GM20431 (cell line): ENCODE results near the gene KSR1.
"Not testable (repeated sequence)": the region's sequence is repeated elsewhere in the genome, so short reads cannot be mapped to it uniquely, and the experiment has no call there.

Experiments used
- in situ Hi-C: fragments of 300-500 bp; cut with MseI, MboI; formaldehyde crosslinking; loops from one replicate; pipeline ENCODE4 v1.15.0; 2020; ENCODE audit warnings: low sequenced_read_pairs; ENCODE audit not compliant: unreplicated experiment

Gene KSR1

DNA sequence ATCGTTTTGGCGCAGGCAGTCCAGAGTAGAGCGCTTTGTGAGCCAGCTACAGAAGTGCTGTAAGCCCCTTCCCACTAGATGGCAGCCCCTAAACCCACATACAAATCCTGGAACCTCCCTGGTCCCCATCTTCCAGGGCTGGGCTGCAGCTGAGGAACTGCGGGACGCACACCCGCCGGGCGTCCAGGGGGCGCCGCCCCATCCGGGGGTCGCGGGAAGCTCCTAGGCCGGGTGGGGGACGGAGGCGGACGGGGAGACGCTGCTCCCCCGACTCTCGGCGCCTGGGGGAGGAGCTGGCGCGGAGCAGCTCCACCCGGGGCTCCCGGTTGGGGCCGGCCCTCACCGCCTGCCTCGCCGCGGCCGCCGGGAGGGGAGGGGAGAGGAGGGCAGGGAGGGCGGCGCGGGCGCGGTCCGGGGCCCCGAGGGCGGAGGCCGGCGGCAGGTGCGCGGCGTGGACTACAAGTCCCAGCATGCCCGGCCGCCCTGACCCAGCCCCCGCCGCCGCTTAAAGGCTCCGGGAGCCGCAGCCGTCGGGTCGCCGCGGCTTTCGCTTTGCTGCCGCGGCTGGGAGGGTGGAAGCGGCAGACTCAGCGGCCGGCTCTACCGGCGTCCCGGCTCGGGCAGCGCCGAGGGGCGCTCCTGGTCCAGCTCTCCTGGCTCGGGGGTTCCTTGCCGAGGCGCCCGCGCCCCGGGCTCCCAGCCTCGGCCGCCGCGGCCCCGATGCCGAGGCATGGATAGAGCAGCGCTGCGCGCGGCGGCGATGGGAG, at the start of gene KSR1:
Gene KSR1, plus strand, starts transcription at position 535 of the 767 bp plus-strand sequence. Its CDS starts 196 bp downstream, at position 731.
- in situ Hi-C loops = no loop called here

GRCh38 chr17:27407916-27408864, 48.1 kb upstream of the KSR1 start:
- in situ Hi-C loops = no loop called here

DNA sequence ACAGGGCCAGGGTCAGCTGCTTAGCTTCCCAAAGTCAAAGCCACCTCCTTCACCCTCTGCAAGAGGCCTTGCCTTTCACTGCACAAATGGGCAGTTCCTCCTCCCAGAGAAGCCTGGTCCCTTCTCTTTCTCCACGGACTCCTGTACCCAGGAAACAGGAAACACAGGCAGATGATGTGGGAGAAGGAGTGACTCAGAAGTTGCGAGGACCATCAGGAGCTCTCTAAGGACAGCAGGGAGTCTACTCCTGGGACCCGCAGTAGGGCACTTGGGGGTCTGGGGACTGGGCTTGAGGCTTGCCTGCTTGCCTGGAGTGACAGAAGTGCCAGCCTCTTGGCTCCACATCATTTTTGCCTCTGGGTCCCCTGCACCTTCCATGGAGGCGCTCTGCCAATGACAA, 47.4 kb upstream of the KSR1 start:
- in situ Hi-C loops = no loop called here

DNA sequence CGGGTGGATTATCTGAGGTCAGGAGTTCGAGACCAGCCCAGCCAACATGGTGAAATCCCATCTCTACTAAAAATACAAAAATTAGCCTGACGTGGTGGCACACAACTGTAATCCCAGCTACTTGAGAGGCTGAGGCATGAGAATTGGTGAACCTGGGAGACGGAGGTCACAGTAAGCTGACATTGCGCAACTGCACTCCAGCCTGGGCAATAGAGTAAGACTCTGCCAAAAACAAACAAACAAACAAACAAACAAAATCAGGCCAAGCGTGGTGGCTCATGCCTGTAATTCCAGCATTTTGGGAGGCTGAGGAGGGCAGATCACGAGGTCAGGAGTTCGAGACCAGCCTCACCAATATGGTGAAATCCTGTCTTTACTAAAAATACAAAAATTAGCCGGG, 44.1 kb upstream of the KSR1 start:
- in situ Hi-C loops = not testable (repeated sequence)

DNA sequence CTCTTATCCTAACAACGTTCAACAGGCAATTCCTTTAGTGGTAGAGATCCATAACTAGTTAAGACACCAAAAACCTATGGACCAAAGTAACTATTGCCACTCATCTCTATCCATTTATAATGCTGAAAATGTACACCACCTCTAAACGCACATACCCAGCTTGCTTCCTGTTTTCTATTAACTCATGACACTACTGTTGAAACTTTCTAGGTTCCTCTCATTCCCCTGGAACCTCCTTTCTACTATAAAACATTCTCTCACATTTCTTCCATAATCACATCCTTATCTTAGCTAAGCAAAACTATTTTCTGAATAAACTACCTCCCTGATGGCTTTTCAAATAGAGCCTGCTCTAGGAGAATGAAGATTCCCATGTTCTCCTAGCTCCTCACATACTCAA, 42.9 kb upstream of the KSR1 start:
- in situ Hi-C loops = no loop called here

- in situ Hi-C loops = no loop called here
Observed at GRCh38 chr17:27413792-27414191, 42.5 kb upstream of the KSR1 start.

DNA sequence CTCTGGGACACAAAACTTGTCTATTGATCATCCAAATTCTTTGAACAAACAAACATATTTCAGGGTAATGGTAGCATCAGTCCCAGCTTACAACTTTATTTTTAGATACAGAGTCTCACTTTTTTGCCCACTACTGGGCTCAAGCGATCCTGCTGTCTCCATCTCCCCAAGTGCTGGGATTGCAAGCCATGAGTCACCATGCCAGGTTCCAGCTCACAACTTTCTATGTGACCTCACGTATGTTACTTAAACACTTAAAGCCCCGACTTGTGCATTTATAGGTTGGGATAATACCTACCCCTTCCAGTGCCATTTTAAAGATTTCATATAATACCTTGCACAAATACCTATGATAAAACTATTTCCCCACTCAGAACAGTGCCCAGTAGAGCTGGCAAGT, 42.0 kb upstream of the KSR1 start:
- in situ Hi-C loops = no loop called here

GRCh38 chr17:27414694-27415093, 41.6 kb upstream of the KSR1 start:
- in situ Hi-C loops = no loop called here

GRCh38 chr17:27415120-27415795, 41.0 kb upstream of the KSR1 start:
- in situ Hi-C loops = no loop called here

DNA sequence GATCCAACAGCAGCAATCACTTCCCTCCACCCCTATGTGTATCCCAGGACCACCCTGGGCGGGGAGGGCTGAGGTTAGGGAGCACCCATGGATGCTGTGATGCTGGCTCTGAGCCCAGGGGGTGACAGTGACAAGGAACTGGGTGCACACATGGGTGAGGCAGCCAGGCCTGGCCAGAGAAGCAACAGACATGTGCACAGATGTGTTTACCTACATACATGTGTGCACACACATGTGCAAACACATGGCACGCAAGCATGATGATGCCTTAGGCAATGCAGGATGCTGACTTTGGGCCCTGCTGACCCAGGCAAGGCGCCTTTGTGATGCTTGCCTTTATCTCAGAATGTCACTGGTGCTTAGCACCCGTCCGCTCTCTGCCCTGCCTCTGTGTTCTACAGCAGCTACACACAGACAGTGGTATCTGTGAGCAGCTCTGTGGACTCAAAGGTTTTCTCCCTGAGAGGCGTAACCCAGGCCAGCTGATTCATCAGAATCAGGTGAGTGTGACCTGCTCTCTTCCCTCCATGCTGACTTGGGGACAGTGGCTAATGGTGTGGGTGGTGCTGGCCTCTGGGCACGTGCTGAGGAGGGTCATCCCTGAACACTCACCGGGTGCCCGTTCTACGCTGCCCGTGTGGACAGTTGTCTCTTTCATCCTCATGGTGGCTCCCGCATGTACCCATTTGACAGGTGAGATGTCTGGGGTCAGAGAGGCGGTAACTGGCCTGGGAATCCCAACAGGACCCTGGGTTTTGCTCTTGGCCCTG, 38.5 kb upstream of the KSR1 start:
- in situ Hi-C loops = no loop called here

DNA sequence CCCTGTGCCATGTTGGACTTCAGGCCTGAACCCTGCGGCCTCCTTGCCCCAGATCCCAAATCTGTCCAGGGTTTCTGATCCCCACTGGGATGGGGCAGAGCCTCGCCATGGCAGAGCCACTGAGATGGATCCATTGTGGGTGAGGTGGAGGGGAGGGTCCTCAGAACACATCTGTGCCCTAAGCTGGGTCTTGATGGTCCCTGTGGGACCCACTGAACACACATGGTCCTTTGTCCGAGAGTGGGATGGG, 38.0 kb upstream of the KSR1 start:
- in situ Hi-C loops = no loop called here

- in situ Hi-C loops = no loop called here
Observed at GRCh38 chr17:27419156-27419555, 37.1 kb upstream of the KSR1 start.

DNA sequence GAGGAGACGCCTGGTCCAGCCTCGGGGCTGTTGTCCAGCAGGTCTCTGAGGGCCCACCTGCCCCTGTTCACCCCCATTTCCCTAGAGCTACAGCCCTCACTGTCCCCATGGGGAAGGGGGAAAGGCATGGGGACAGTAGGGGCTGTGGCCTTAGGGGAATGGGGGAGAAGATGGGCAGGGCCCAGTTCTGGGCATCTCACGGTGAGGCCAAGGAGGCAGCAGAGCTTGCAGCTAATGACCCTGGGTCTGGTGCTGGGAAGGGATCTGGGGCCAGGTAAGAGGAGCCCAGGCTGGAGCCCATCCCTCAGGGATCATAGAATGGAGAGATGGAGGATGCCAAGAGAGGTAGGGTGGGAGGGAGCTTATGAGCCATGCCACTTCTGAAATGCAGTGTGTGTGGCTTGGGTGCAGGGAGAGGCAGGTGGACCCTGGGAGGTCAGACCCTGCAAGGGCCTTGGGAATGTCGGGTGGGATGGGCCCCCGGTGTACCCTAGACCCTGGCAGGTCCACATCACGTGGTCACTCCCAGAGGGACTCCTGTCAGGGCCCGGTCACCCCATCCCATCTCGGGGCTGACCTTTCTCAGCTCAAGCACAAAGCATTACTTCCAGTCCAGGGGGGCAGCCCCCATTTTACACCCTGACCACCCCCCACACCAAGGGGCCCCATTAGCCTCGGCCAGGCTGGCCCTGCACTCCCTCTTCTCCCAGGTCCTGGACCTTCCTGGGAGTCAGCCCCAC, 35.9 kb upstream of the KSR1 start:
- in situ Hi-C loops = no loop called here

DNA sequence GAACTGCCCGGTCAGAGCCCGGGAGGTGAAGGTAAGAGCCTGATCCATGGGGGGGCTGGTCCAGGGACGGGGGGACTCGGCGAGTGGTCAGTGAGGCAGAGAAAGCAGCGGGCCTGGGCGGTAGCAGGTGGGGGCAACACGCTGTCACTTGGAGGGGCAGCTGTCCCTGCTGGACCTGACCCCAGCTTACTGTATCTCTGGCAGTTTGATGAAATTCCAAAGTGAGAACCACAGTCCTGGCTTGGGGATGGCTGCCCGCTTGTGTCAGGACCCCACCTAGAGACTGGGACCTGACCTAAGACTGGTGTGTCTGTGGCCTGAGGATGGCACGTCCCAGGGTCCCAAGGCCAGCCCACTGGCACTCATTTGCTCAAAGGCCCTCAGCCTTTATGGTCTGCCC, 35.1 kb upstream of the KSR1 start:
- in situ Hi-C loops = no loop called here

- in situ Hi-C loops = not testable (repeated sequence)
Observed at GRCh38 chr17:27421626-27422025, 34.6 kb upstream of the KSR1 start.

DNA sequence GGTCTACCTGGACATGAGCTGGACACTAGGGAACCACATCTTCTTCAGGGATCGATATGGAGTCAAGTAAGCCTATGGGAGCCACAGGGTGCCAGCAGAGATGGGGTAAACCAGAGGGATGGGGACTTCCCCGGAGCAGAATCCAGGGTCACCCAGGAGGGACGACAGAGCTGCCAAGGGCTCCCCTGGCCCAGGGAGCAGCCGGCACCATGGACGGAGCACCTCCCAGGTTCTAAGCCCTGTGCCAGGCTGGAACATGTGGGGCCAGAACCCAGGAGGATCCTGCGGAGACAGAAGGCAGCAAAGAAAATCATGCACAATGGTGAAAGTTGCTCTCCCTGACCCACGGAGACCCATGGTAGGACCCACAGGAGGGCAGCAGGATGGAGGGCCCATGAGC, 33.6 kb upstream of the KSR1 start:
- in situ Hi-C loops = no loop called here

- in situ Hi-C loops = no loop called here
Observed at GRCh38 chr17:27423651-27424050, 32.6 kb upstream of the KSR1 start.

DNA sequence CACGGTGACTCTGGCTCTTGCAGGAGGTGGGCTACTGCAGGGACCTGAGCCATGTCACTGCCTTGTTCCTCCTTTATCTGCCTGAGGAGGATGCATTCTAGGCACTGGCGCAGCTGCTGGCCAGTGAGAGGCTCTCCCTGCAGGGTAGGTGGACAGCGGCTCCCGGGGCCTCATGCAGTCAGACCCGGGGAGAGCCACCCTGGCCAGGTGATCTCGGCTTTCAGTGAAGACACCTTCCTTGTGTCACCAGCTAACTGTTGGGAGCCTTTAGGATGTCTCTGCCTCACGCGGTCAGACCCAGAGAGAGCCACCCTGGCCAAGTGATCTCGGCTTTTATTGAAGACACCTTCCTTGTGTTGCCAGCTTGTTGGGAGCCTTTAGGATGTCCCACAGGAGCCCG, 31.7 kb upstream of the KSR1 start:
- in situ Hi-C loops = no loop called here

DNA sequence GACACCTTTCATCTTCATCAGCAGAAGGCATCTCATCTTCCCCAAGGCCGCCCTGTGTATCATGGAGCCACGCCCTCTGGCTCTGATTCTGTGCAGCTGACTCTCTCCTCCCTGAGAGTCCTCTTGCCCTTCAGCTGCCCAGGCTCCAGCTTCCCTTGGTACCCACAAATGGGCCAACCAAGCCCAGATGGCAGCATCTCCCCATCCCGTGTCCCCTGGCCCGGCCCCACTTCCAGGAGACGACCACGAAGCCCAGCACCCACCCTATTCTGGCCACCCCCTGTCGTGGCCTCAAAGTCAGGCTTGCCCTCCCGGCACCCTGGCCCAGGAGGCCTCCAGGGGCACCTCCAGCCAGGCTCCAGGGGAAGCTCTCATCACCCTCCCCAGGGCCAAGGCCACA, 31.3 kb upstream of the KSR1 start:
- in situ Hi-C loops = no loop called here

GRCh38 chr17:27425571-27425970, 30.7 kb upstream of the KSR1 start:
- in situ Hi-C loops = not testable (repeated sequence)
